Fibroblast of skin of right biceps (primary cell): ENCODE results near the gene SLC12A5.
A peak's percentile ranks its signal among the peaks of the same experiment; 100 is the strongest.
"Not testable (repeated sequence)": the region's sequence is repeated elsewhere in the genome, so short reads cannot be mapped to it uniquely, and the experiment has no call there.

Experiments
- DNase-seq: peaks from one replicate; pipeline ENCODE4 v3.0.0-alpha.2; 2013

Gene SLC12A5

DNA sequence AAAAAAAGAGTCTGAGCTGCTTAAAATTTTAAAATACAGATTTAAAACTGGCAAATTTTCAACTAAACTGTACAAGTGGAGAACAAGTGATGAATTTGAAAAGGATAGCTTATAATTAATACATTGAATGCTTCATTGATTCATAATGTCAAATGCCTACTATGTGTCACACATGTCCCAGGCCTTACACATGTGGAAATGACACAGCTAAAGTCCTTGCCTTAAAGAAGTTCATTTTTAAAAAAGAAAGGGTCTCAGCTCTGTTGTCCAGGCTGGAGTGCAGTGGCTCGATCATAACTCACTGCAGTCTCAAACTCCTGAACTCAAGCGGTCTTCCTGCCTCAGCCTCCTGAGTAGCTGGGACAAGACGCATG lies 55.8 kb downstream of the SLC12A5 start:
- DNase-seq: no peak

DNA sequence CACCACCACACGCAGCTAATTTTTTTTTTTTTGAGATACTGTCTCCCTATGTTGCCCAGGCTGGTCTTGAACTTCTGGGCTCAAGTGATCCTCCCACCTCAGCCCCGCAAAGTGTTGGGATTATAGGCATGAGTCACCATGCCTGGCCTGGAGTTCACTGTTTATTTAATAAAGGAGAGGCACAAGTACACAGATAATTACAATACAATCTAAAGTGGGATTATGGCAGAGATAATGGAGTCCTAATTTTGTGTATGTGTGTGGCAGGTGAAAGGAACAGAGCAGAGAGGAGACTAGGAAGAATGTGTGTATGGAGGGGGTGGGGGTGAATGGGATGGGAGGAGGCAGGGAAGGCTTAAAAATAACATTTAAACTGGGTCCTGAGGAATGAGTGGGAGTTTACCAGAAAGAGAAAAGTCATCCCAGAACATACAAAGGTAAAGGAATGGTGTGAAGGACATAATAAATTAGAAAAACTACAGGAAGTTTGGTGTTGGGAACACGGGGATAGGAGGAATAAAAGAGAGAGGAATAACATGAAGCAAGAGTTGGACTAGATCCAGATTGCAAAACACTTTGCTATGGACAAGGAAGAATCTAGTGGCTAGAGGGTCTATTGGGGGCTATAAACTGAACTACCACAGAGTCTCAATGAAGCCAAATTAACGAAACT lies 56.3 kb downstream of the SLC12A5 start:
- peak; percentile 26 for DNase-seq

DNA sequence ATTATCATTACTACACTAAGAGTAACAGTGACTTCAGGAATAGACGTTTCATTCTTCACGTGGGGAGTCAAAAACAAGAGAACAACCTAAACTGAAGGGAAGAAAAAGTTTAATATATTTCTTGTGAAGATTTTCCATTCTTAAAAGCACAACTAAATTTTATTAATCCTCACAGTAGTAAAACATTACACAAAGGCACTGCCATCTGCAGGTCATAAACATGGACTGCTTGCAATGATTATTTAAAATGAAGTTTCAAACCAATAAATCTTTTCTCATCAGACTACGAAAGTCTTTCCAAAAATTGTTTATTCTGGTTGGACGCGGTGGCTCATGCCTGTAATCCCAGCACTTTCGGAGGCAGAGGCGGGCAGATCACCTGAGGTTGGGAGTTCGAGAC lies 58.1 kb downstream of the SLC12A5 start:
- no peak for DNase-seq

DNA sequence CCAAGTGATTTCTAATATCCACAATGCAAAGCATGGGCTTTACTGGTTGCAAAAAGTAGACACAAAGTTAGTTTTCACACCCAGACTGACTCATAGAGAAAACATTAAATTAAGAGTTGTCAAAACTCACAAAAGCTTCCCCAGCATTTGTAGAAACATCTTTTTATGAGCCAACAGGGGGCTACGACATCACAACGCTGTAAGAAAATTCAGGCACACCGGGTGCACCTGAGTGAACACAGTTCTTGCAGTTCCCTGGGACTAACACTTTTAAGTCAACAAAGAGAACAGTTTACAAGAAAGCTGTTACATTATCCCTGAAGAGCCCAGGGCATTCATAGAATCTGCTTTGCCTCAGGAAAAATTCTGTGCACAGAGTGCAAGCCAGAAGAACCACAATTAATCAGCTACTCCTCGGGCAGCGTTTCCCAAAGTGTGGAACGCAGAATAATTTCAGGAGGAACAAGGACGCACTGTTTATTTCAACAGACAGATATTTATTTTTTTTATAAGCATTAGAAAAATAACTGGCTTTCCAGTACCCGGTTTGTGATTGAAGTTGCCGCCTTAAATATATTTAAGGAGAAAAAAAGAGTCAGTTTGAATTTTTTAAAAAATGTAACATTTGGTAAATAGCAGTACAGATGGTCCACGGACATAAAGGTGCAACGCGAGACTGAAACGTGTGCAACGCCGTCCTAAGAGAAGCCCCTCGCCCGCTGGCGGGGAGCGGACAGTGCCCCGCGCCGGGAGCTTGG lies 59.6 kb downstream of the SLC12A5 start:
- DNase-seq: peak; percentile 22

DNA sequence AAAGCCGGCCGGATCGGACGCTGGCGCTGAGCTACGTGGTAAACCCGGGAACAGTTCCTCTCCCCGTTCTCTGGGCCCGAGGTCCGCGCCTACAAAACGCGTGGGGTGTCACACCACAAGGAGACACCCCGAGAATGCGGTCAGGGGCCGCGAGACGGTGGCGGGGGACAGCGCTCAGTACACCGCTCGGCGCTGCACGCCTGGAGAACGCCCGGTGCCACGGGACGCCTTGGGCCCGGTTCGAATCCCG lies 60.1 kb downstream of the SLC12A5 start:
- DNase-seq: no peak

DNA sequence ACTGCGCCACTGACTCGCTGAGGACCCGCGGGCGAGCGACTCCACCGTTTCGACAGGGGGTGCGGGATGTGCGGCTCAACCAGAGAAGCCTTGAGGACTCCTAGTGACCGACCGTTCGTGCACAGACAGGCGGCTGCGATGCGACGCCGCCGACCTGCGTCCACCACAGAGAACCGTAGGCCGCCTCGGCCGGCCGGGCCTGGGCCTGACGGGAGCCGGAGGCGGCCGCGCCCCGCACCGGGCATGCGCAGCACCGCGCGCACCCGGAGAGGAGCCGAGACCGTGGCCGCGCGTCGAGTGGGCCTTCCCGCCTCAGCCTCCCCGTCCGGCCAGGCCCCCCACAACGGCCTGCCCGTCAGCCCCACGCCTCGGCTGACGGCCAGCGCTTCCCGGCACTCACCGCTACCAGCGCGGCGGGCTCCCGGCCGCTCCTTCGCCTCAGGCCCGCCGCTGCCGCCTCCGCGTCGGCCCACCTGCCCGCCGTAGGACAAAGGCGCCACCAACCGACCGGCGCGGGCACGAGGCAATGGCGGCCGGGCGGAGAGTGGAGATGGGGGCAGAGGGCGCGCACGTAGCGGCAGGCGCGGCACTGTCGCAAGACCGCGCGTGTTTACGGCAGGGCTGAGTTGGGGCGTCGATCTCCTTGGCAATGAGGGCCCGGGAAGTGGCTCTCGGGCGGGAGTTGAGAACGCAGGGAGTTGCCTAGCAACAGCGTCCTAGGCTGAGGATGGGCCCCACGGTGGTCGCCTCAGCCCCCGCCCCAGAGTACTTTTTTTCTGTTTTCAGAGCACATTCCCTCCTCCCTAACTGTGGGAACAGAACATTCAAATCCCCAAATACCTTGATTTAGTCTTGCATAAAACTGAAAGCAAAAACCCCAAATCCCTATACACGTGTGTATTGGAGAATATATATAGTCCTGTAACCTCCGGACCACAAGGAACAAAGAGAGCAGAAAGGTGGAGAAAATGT lies 60.7 kb downstream of the SLC12A5 start, which contains the start of gene NCOA5:
Gene NCOA5 (minus strand): TSS at position 546 of the 972 bp plus-strand sequence. CDS start 10,538 bp downstream, outside the sequence.
- DNase-seq: peak; percentile 97

DNA sequence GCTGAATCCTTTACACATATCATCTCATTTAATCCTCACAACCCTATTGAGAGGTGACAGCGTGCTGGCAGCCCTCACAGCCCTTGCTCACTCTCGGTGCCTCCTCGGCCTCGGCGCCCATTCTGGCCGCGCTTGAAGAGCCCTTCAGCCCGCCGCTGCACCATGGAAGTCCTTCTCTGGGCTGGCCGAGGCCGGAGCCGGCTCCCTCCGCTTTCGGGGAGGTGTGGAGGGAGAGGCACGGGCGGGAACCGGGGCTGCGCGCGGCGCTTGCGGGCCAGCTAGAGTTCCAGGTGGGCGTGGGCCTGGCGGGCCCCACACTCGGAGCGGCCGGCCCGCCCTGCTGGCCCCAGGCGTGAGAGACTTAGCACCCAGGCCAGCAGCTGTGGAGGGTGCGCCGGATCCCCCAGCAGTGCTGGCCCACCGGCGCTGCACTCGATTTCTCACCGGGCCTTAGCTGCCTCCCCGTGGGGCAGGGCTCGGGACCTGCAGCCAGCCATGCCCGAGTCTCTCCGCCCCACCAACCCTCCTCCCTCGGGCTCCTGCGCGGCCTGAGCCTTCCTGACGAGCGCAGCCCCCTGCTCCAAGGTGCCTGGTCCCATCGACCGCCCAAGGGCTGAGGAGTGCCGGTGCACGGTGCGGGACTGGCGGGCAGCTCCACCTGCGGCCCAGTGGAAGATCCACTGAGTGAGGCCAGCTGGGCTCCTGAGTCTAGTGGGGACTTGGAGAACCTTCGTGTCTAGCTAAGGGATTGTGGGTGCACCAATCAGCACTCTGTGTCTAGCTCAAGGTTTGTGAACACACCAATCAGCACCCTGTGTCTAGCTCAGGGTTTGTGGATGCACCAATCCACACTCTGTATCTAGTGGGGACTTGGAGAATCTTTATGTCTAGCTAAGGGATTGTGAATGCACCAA lies 62.9 kb downstream of the SLC12A5 start:
- not testable (repeated sequence) for DNase-seq

DNA sequence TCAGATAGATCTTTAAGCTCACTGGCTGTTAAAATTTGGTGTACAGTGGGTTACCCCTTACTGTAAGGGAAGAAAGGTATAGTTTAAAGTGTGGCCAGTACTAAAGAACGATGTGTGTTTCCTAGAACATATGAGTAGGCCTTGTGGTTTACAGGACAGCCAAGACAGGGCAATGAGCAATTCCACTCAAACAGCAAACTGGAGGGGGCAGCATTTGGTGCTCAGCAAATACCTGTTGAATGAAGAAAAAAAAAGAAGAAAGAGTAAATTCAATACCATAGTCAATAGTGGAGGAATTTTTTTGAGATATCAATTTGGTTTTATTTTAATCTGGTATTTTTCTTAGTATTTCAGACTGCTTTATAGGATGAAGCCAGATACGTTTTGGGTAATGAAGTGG lies 64.5 kb downstream of the SLC12A5 start:
- DNase-seq: no peak

DNA sequence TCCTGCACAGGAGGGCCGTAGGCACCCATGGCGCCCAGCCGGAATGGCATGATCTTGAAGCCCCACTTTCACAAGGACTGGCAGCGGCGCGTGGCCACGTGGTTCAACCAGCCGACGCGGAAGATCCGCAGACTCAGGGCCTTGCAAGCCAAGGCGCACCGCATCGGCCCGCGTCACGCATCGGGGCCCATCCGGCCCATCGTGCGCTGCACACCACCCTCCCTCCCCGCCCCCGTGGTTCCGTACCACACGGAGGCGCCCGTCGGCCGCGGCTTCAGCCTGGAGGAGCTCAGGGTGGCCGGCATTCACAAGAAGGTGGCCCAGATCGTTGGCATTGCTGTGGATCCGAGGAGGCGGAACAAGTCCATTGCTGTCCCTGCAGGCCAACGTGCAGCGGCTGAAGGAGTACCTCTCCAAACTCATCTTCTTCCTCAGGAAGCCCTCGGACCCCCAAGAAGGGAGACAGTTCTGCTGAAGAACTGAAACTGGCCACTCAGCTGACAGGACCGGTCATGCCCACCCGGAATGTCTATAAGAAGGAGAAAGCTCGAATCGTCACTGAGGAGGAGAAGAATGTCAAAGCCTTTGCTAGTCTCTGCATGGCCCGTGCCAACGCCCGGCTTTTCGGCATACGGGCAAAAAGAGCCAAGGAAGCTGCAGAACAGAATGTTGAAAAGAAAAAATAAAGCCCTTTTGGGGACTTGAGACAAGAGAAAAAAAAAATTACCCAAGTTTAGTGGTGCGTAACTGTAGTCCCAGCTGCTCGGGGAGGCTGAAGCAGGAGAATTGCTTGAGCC lies 70.7 kb downstream of the SLC12A5 start:
- DNase-seq: no peak

DNA sequence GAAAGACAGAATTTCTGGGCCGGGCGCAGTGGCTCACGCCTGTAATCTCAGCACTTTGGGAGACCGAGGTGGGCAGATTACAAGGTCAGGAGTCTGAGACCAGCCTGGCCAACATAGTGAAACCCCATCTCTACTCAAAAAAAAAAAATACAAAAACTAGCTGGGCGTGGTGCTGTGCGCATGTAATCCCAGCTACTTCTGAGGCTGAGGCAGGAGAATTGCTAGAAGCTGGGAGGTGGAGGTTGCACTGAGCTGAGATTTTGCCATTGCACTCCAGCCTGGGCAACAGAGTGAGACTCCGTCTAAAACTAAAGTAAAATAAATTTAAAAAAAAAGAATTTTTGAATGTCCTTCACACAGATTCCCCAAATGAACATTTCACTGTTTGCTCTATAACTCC lies 71.4 kb downstream of the SLC12A5 start:
- not testable (repeated sequence) for DNase-seq

DNA sequence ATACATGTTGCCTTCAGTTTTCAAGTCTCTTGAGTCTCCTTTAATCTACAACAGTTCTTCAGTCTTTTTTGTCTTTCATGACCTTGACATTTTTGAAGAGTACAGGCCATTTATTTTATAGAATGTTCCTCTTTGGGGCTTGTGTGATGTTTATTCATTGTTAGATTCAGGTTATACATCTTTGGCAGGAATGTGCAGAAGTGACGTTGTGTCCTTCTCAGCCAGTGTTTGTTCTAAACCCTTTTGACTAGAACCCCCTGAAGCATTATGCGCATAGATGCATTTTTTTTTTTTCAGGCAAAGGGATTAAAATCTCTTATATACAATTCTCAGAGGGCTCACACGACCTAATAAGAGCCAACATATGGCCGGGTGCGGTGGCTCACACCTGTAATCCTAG lies 72.0 kb downstream of the SLC12A5 start:
- no peak for DNase-seq

DNA sequence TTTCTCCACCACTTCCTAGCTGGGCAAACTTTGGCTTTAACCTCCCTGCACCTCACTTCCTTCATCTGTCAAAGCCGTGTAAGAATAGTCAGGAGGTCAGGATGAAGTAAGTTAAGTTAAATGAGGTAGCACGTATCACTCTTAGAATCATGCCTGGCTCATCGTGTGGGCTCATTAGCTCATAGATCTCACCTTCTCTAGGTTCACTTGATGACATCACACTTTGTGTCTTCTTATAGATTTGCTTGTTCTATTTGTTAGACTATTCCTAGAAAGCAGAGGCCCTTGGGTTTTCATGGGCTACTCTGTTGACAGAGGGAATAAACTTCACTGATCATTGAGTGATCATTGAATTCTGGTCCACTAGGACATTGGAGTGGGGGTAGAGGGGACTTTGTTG lies 72.9 kb downstream of the SLC12A5 start:
- no peak for DNase-seq

DNA sequence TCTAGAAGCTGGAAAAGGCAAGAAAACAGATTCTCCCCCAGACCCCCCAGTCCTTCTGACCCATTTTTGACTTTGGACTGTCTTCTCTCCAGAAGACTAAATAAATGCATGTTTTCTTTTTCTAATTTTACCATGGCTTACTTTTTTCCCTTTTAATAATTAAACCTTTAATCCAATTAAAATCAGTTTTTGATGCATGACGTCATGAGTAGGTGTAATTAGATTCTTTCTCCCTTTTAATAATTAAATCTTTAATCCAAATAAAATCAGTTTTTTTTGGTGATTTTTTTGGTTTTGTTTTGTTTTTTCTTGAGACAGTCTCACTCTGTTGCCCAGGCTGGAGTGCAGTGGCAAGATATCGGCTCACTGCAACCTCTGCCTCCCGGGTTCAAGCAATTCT lies 73.9 kb downstream of the SLC12A5 start:
- DNase-seq: no peak

DNA sequence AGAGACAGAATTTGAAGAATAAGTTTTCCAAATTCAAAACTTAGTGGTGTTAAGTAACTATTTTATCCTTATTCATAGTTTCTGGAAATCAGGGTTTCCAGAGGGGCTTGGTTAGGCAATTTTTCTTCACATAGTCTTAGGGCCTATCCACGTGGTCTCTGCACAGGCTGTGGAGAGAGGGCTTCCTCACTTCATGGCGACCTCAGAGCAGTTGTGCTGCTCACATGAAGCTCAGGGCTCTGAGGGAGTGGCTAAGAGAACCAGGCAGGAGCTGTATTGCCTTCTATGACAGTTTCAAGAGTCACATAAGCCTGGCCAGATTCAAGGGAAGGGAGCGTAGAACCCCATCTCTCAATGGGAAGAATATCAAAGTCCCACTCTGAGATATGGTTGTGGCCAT lies 75.2 kb downstream of the SLC12A5 start:
- DNase-seq: no peak

DNA sequence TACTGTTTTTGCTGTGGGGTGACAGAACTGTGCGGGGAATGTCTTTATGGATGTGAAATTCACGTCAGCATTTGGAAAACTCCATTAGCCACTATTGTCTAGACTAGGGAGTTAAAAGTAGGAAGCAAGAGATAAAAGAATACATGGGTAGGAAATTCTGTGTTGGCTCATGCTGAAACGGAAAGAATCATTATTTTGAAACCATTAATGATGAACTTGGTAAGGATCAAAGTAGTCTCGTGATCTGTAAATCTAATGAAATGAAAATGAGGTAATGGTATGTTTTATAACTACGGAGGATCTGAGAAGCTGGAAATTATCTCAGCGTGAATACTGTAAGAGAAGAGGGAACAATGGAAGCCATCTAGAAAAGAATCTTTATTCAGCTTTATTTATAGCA lies 78.0 kb downstream of the SLC12A5 start:
- no peak for DNase-seq

DNA sequence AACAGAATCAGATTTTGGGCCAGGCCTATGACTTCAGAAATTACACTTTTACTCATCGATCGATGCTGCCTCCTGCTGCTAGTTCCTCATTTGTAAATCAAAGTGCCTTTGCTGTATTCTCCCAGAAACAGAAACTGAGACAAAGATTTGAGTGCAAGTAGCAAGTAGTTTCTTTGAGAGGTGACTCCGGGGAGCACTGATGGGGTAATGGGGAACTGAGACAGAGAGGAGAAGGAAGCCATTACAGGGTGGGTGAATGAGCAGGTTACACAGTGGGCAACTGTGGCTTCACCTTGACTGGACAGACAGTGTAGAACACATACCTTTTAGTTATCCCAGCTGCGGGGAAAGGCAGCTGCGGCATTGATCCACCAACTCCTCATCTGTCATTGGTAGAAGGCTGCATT lies 79.4 kb downstream of the SLC12A5 start:
- DNase-seq: no peak

DNA sequence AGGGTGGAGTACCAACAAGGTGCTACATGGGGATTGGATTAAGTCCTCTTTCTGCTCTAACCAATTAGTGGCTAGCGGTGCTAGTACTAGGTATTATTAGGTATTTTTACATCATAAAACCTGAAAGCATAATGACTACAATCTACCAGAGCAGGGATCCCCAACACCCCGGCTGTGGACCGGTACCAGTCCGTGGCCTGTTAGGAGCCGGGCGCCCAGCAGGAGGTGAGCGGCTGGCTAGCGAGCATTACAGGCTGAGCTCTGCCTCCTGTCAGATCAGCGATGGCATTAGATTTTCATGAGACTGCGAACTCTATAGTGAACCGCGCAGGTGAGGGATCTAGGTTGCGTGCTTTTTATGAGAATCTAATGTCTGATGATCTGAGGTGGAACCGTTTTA lies 80.0 kb downstream of the SLC12A5 start:
- no peak for DNase-seq
